ENCODE data around the gene TMEM119.

Gene TMEM119

GRCh38 chr12:108618079-108618952 is 20.4 kb upstream of the TMEM119 start:
- TF ChIP-seq, protein P1, sequence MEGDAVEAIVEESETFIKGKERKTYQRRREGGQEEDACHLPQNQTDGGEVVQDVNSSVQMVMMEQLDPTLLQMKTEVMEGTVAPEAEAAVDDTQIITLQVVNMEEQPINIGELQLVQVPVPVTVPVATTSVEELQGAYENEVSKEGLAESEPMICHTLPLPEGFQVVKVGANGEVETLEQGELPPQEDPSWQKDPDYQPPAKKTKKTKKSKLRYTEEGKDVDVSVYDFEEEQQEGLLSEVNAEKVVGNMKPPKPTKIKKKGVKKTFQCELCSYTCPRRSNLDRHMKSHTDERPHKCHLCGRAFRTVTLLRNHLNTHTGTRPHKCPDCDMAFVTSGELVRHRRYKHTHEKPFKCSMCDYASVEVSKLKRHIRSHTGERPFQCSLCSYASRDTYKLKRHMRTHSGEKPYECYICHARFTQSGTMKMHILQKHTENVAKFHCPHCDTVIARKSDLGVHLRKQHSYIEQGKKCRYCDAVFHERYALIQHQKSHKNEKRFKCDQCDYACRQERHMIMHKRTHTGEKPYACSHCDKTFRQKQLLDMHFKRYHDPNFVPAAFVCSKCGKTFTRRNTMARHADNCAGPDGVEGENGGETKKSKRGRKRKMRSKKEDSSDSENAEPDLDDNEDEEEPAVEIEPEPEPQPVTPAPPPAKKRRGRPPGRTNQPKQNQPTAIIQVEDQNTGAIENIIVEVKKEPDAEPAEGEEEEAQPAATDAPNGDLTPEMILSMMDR (IDR thresholded peaks at IDR 0.05): peak; percentile 98
- no peak overlapping the region for H3K9ac ChIP-seq
- no peak overlapping the region for H3K4me3 ChIP-seq (ENCODE audit: low read depth, low read length)
- H3K9me3 ChIP-seq (ENCODE audit: control insufficient read depth, low read length): no peaks in the 10 kb centered on the region
- peaks cover 5% of the 10 kb centered on the region for H3K4me1 ChIP-seq
- no peaks in the 10 kb centered on the region for H3K79me2 ChIP-seq
- H3K27ac ChIP-seq: no peak overlapping the region
- no peaks in the 10 kb centered on the region for H3K36me3 ChIP-seq (ENCODE audit: control insufficient read depth, insufficient read depth, low read length)
- H3K27me3 ChIP-seq (ENCODE audit: control insufficient read depth, insufficient read depth, low read length): no peaks in the 10 kb centered on the region
- H2AFZ ChIP-seq: peak overlapping the region; percentile 19
- H3K4me2 ChIP-seq (ENCODE audit: low read length): no peak overlapping the region

DNA sequence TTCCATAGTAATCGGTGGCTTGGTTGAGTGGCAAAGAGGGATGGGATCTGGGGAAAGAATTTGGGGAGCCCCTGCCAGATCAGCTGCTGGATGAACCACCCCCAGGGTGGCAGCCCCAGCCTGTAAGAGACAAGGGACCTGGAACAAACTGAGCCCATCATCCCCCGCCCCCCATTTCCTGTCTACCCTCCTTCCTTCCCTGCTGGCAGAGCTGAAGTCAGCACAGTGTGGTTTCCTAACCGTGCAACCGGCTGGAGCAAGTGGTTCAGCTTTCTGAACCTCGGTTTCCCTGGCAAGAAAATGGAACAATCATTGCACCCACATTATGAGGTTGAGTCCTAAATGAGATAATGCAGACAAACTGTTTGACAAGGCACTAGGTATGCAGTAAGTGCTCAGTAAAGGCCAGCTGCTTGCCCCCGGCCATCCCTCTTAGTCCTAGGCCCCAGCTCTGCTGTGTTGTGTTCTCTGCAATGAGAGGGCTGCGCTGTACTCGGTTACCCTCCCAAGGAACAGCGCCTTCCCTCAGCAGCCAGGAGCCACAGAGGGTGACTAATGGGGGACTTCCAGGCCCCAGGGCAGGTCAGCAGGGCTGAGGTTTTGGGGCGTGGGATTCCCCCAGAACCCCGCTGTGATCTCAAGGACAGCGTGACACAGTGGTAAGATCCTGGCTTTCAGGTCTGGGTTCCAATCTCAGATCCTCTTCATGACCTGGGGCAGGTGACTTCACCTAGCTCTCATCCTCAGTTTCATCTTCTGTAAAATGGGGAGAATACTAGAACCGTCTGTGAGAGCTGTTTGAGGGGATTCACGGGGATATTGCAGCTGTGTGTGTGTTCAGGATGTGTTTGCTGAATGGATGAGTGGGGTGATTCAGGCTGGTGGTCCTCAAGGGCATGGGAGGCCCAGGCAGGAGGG is 19.3 kb upstream of the TMEM119 start:
- H3K4me3 ChIP-seq (ENCODE audit: low read depth, low read length): no peak overlapping the region
- no peaks in the 10 kb centered on the region for H3K79me2 ChIP-seq
- H2AFZ ChIP-seq: no peak overlapping the region
- no peaks in the 10 kb centered on the region for H3K9me3 ChIP-seq (ENCODE audit: control insufficient read depth, low read length)
- H3K9ac ChIP-seq: no peak overlapping the region
- TF ChIP-seq, protein P1 (IDR thresholded peaks at IDR 0.05): no peak
- no peaks in the 10 kb centered on the region for H3K36me3 ChIP-seq (ENCODE audit: control insufficient read depth, insufficient read depth, low read length)
- H3K27ac ChIP-seq: no peak overlapping the region
- H3K4me1 ChIP-seq: peaks cover 5% of the 10 kb centered on the region
- H3K4me2 ChIP-seq (ENCODE audit: low read length): no peak overlapping the region
- no peaks in the 10 kb centered on the region for H3K27me3 ChIP-seq (ENCODE audit: control insufficient read depth, insufficient read depth, low read length)

DNA sequence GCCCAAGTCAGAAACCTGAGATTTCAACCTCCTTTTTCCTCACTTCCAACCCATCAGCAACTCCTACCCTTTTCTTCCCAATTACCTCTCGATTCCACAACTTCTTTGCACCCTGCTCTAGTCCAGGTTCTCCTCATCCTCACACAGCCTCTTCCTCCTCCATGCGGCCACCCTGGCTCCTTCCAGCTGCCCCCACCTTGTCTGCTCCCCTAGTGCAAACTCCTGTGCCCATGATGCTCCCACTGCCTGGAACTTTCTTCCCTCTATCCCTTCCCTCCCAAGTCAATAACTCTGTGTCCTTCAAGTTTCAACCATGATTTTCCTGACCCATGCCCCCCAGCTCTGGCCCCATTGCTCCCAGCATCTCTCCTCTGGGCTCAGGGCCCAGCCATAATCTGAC is 18.5 kb upstream of the TMEM119 start:
- TF ChIP-seq, protein P1 (IDR thresholded peaks at IDR 0.05): no peak
- Histone ChIP-seq H3K27ac (no peak overlapping the region), H3K79me2 (no peaks in the 10 kb centered on the region), H3K9ac (no peak overlapping the region), H3K9me3 (ENCODE audit: control insufficient read depth, low read length) (no peaks in the 10 kb centered on the region), H3K36me3 (ENCODE audit: control insufficient read depth, insufficient read depth, low read length) (no peaks in the 10 kb centered on the region), H2AFZ (no peak overlapping the region), H3K27me3 (ENCODE audit: control insufficient read depth, insufficient read depth, low read length) (no peaks in the 10 kb centered on the region), H3K4me3 (ENCODE audit: low read depth, low read length) (no peak overlapping the region), H3K4me1 (peaks cover 5% of the 10 kb centered on the region), H3K4me2 (ENCODE audit: low read length) (no peak overlapping the region)

DNA sequence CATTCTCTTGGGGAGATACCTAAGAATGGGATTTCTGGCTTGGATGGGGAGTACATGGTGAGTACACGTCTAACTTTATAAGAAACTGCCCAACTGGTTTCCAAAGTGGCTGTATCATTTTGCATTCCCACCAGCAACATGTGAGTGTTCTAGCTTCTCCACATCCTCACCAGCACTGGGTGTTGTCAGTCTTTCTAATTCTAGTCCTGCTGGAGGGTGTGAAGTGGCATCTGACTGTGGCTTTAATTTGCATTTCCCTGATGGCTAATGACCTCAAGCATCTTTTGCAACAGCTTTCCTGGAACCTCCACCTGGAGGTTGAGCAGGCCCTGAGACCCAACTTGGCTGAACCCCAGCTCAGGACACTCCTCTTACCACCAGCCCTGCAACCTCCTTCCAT is 18.0 kb upstream of the TMEM119 start:
- Histone ChIP-seq H3K4me1 (peaks cover 5% of the 10 kb centered on the region), H3K9me3 (ENCODE audit: control insufficient read depth, low read length) (no peaks in the 10 kb centered on the region), H2AFZ (no peak overlapping the region), H3K27ac (no peak overlapping the region), H3K4me3 (ENCODE audit: low read depth, low read length) (no peak overlapping the region), H3K27me3 (ENCODE audit: control insufficient read depth, insufficient read depth, low read length) (no peaks in the 10 kb centered on the region), H3K4me2 (ENCODE audit: low read length) (no peak overlapping the region), H3K9ac (no peak overlapping the region), H3K36me3 (ENCODE audit: control insufficient read depth, insufficient read depth, low read length) (no peaks in the 10 kb centered on the region), H3K79me2 (no peaks in the 10 kb centered on the region)
- TF ChIP-seq, protein P1 (IDR thresholded peaks at IDR 0.05): no peak
